T47D (cell line): ENCODE results near the gene KREMEN1.
A peak's percentile ranks its signal among the peaks of the same experiment; 100 is the strongest.
"Not testable (repeated sequence)": the region's sequence is repeated elsewhere in the genome, so short reads cannot be mapped to it uniquely, and the experiment has no call there.

Experiments used
- DNase-seq, 2 experiments: peaks; one replicate each; pipeline versions ENCODE4 v3.0.0 to v3.0.0-alpha.2; 2011 to 2012; ENCODE audit warnings: low read depth in 1 of 2, low spot score in 1 of 2
- JUND ChIP-seq: IDR thresholded peaks from 2 replicates; pipeline ENCODE4 v1.6.1; 2012; ENCODE audit warnings: low read depth
- in situ Hi-C: cut with HindIII; loops from 2 replicates; pipeline ENCODE4 v1.10.0; 2016; ENCODE audit warnings: low sequenced_read_pairs, low pct_unique_long_range_greater_than_20kb

Gene KREMEN1

GRCh38 chr22:29072193-29072978 is 449 bp upstream of the KREMEN1 start:
- peak; percentile 92 to 95 for DNase-seq
- no peak for TF ChIP-seq JUND
- in situ Hi-C loops, result no loop called here

GRCh38 chr22:29073618-29074275 is 912 bp downstream of the KREMEN1 start:
- peak; percentile 37 to 80 for DNase-seq
- in situ Hi-C loops, result no loop called here
- no peak for TF ChIP-seq JUND

- no peak for TF ChIP-seq JUND
- no peak for DNase-seq
- in situ Hi-C loops, result no loop called here
These were observed 1.5 kb downstream of the KREMEN1 start for GRCh38 chr22:29074276-29074772.

GRCh38 chr22:29078036-29078868 is 5.4 kb downstream of the KREMEN1 start:
- in situ Hi-C loops, result no loop called here
- no peak for TF ChIP-seq JUND
- no peak for DNase-seq

- no peak for TF ChIP-seq JUND
- in situ Hi-C loops, result no loop called here
- DNase-seq, result no peak
These were observed 6.0 kb downstream of the KREMEN1 start for GRCh38 chr22:29078869-29079207.

DNA sequence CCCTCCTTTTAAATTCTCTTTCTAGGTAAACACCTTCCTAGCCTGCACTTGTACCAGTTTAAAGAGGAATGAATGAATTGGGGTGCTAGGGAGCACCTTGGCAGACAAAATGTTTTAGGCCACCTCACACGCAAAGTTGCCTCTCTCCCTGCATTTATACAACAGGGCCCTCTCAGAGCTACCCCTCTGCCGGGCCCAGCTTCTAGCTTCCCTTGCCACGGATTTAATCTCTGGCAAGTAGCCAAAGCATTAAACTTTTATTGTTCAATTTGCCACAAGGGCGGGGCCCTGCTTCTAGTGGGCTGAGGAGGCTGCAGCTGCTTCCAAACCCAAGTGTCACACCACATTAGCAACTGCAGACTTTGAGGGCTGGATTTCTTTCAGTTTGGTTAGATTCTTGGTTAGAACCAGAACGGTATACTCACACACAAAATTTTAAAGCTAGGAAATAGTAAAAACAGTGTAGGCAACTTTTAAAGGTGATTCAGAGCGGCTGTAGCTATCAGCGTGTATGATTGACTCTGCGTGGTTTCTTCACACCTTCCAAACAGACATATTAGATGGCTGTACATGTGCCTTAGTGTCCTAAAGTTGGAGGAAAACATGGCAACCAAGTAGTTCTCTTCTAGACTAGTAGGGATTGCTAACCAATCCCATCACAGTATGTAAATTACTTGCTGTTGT is 6.5 kb downstream of the KREMEN1 start:
- in situ Hi-C loops, result no loop called here
- TF ChIP-seq JUND, result no peak
- DNase-seq, result peak in 1 of 2 experiments; percentile 37

- no peak for TF ChIP-seq JUND
- DNase-seq, result peak in 1 of 2 experiments; percentile 83
- in situ Hi-C loops, result no loop called here
These were observed 7.5 kb downstream of the KREMEN1 start for GRCh38 chr22:29080106-29080975.

GRCh38 chr22:29081517-29082236 is 8.8 kb downstream of the KREMEN1 start:
- TF ChIP-seq JUND, result no peak
- DNase-seq, result no peak
- in situ Hi-C loops, result no loop called here

GRCh38 chr22:29082826-29083545 is 10.2 kb downstream of the KREMEN1 start:
- in situ Hi-C loops, result no loop called here
- no peak for TF ChIP-seq JUND
- no peak for DNase-seq

DNA sequence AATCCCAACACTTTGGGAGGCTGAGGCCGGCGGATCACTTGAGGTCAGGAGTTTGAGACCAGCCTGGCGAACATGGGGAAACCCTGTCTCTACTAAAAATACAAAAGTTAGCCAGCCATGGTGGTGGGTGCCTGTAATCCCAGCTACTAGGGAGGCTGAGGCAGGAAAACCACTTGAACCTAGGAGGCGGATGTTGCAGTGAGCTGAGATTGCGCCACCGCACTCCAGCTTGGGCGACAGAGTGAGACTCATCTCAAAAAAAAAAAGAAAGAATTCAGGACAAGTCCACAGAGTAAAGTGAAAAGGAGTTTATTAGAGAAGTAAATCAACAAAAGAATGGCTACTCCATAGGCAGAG is 10.7 kb downstream of the KREMEN1 start:
- in situ Hi-C loops, DNase-seq: not testable (repeated sequence)
